ENCODE data around the gene MBOAT7. TPM values are rescaled to one million over a fixed set of nuclear protein-coding genes. Genes with fewer than 3 reads are reported as not detected.

Gene MBOAT7
- total and polyA plus RNA-seq, 2 of the 8 experiments (the other 6 are each of a cell fraction or from before 2014, with no cell fraction given), result 85.5 to 90.9 TPM

GRCh38 chr19:54160182-54160811, 29.1 kb downstream of the MBOAT7 start:
- Histone ChIP-seq H3K56ac (replicated peaks; ENCODE audit: insufficient read length, low read depth, low read length) (no peak overlapping the region), H2BK15ac (ENCODE audit: low read length) (peak overlapping the region; percentile 97), H3K4me2 (ENCODE audit: insufficient read depth in 1 of 2, low read depth in 2 of 2, low read length in 2 of 2) (peak overlapping the region; percentile 87 to 100), H2BK20ac (ENCODE audit: low read length) (no peak overlapping the region), H3K4me3 (ENCODE audit: extremely low read depth in 1 of 4, insufficient read depth in 2 of 4, low read depth in 3 of 4, low read length in 4 of 4) (peak overlapping the region; percentile 56 to 90 (median 84)), H3K4ac (replicated peaks; ENCODE audit: insufficient read length, low read depth, low read length) (no peak overlapping the region), H2BK120ac (replicated peaks; ENCODE audit: low read depth, low read length) (no peak overlapping the region), H4K8ac (ENCODE audit: extremely low read depth, insufficient read depth, low read length) (peak overlapping the region; percentile 75; the same call in 1 of the 2 replicates), H3K4me1 (replicated peaks in 1 of 4; ENCODE audit: control insufficient read depth in 3 of 4, insufficient read depth in 4 of 4, low read length in 3 of 4) (peaks cover 0 to 24% (median 11%) of the 10 kb centered on the region in 4 experiments; a peak in 6 of 7 replicates), H3K9me3 (ENCODE audit: insufficient read depth in 2 of 2, low read depth in 1 of 2, low read length in 1 of 2) (no peaks in the 10 kb centered on the region), H2BK5ac (ENCODE audit: low read depth, low read length) (peak overlapping the region; percentile 55; the same call in 1 of the 2 replicates), H4K20me1 (replicated peaks in 1 of 2; ENCODE audit: control insufficient read depth in 1 of 2, insufficient read depth in 2 of 2, low read length in 2 of 2) (peaks cover 0 to 18% of the 10 kb centered on the region in 2 experiments), H3K18ac (ENCODE audit: extremely low read depth, low read length) (no peak overlapping the region; the same call in 1 of the 2 replicates), H3K79me2 (ENCODE audit: control insufficient read depth in 1 of 2, insufficient read depth in 2 of 2, low read length in 2 of 2) (no peaks in the 10 kb centered on the region), H3K14ac (ENCODE audit: insufficient read length) (no peak overlapping the region), H3K9ac (replicated peaks in 1 of 4; ENCODE audit: extremely low read depth in 1 of 4, low read depth in 3 of 4, low read length in 3 of 4) (peak overlapping the region in 3 of 4 experiments; percentile 77 to 84 (median 78); a peak in 6 of 7 replicates), H4K91ac (replicated peaks; ENCODE audit: insufficient read length, low read length) (no peak overlapping the region), H3K23ac (ENCODE audit: insufficient read length) (no peak overlapping the region), H2AFZ (ENCODE audit: low read length) (peak overlapping the region; percentile 65), H2AK5ac (ENCODE audit: low read depth, low read length) (no peak overlapping the region), H3K36me3 (ENCODE audit: control insufficient read depth in 2 of 4, insufficient read depth in 4 of 4, low read length in 3 of 4) (peaks cover 6 to 13% (median 9%) of the 10 kb centered on the region in 4 experiments; a peak in 7 of 8 replicates), H3K27me3 (replicated peaks in 1 of 4; ENCODE audit: control insufficient read depth in 3 of 4, extremely low read depth in 1 of 4, insufficient read depth in 3 of 4, low read length in 3 of 4) (peaks cover 0 to 9% (median 4%) of the 10 kb centered on the region in 4 experiments; a peak in 4 of 7 replicates), H2BK12ac (ENCODE audit: low read depth, low read length) (0 out of 2 replicates have a peak overlapping the region, but pooled peaks have one; percentile 62), H3K79me1 (ENCODE audit: low read depth, low read length) (peaks cover 10% of the 10 kb centered on the region), H3K27ac (ENCODE audit: low read depth, low read length) (peak overlapping the region; percentile 59), H4K5ac (ENCODE audit: insufficient read length, low read depth, low read length) (peak overlapping the region; percentile 18), H3K23me2 (ENCODE audit: low read depth, low read length) (peaks cover 20% of the 10 kb centered on the region)
- ChIA-PET POLR2A (ENCODE audit: partially characterized antibody) (interaction anchor here (0.6 to 14.8 kb wide), 7 partner anchors 11 to 46 kb away, joined by 3 to 348 read pairs (median 11); partner anchors contain the start of genes CNOT3, MBOAT7, PRPF31 and RPS9), CTCF (ENCODE audit: partially characterized antibody) (interaction anchor here (0.8 to 2.1 kb wide), 5 partner anchors 10 to 51 kb away, joined by 3 to 8 read pairs (median 4); partner anchors contain the start of gene TMC4)
- DNase-seq (ENCODE audit: low read depth in 1 of 2, low spot score in 2 of 2), result peak in 1 of 2 experiments; percentile 58
- no peak for FAIRE-seq
- TF ChIP-seq ASH2L (IDR thresholded peaks at IDR 0.05; ENCODE audit: low read length) (peak; percentile 70), TAF1 (IDR thresholded peaks at IDR 0.05; ENCODE audit: low read depth, low read length) (0 out of 2 replicates have a peak, but pooled peaks have one; percentile 5), PHF8 (conservative IDR thresholded peaks at IDR 0.05; ENCODE audit: low read depth, low read length) (peak; percentile 47; the same call in 1 of the 2 replicates), KDM4A (IDR thresholded peaks at IDR 0.05; ENCODE audit: low read depth, low read length, severe bottlenecking) (peak; percentile 31), SIRT6 (IDR thresholded peaks at IDR 0.05; ENCODE audit: low read length) (no peak)
- 6% methylated on average over 26 of the region's 28 CpGs; no CpG with 5 or more reads in 1 of the 2 experiments for WGBS, 2 experiments (ENCODE audit: extremely low coverage in 1 of 2, insufficient coverage in 1 of 2, insufficient read length in 1 of 2, insufficient replicate concordance in 2 of 2, low coverage in 1 of 2, low lambda C conversion rate in 2 of 2, missing lambda C conversion rate in 1 of 2)
